Esophagus mucosa (tissue), 1 donor: ENCODE results near the gene ANO3. TPM values are rescaled to one million over a fixed set of nuclear protein-coding genes. Genes with fewer than 3 reads are reported as not detected.

Experiments
- total RNA-seq: library from RNA; stranded (reverse); gene quantifications from one replicate; pipeline ENCODE4 v1.2.4, GENCODE V29; 2023
- donor health status: DM: yes; HTN: yes; CAD: no.

The ANO3 gene
- total RNA-seq, 1 donor from 2014 or later = not detected

Other genes starting within 250 kb of the ANO3 start
- 17.5 TPM for gene MUC15, start 240.1 kb downstream of the ANO3 start, total RNA-seq